Activated CD4-positive, alpha-beta T cell treated with anti-CD3 and anti-CD28 coated beads for 24 hours (primary cell): Measurements from ENCODE around the gene DMWD.
"Not testable (repeated sequence)": the region's sequence is repeated elsewhere in the genome, so short reads cannot be mapped to it uniquely, and the experiment has no call there.

Experiments used
- DNase-seq, 2 donors: peaks; one replicate each; pipeline ENCODE4 v3.0.0-alpha.2; 2020; ENCODE audit warnings: low read depth in 2 of 2

The DMWD gene

DNA sequence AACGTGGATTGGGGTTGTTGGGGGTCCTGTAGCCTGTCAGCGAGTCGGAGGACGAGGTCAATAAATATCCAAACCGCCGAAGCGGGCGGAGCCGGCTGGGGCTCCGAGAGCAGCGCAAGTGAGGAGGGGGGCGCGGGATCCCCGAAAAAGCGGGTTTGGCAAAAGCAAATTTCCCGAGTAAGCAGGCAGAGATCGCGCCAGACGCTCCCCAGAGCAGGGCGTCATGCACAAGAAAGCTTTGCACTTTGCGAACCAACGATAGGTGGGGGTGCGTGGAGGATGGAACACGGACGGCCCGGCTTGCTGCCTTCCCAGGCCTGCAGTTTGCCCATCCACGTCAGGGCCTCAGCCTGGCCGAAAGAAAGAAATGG lies 22.8 kb downstream of the DMWD start:
- DNase-seq = no peak

DNA sequence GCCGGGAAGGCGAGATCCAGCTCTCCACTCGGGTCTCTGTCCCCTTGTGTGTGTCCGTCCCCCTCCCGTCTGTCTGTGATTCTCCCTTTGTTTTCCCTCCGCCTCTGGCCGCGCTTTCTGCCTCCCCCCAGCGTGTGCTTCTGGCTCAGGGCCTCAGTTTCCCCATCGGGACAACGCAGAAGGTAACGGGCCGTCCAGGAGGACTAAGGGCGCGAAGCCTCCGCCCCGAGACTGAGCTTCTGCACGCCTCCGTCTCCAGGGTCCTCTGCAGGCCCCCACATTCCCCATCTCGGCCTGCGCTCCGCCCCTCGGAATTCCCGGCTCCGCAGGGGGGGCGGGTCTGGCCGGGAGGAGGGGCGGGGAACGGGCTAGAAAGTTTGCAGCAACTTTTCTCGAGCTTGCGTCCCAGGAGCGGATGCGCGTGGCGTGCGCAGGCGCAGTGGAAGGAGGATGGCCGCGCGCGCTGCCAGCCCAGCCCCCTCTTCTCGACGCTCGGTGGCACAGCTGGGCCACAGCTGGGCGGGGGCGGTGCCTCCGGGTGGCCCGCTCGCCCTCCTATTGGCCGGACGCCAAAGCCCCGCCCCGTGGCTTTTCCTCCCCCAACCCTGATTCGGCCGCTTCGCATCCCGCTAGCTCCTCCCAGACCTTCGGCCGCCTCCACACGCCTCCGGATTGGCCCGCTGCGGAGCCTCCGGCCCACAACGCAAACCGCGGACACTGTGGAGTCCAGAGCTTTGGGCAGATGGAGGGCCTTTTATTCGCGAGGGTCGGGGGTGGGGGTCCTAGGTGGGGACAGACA lies 23.5 kb downstream of the DMWD start, which contains the start of gene SIX5:
Gene SIX5, minus strand, starts transcription at position 269 of the 799 bp plus-strand sequence. CDS start 408 bp downstream, outside the sequence.
- peak; percentile 91 to 94 for DNase-seq

DNA sequence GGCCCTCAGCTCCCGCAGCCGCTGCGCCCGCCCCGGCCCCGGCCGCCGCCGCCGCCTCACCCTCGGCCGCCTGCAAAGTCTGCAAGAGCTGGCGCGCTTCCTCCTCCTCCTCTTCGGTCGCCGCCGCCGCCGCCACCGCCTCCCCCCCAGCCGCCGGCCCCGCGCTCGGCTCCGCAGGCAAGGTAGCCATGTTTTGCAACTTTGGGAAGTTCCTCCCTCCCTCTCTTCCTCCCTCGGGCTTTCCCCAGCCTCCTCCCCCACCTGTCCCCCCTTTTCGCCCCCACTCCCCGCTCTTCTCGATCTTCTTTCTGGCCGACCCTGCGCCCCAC lies 24.0 kb downstream of the DMWD start:
- no peak for DNase-seq

DNA sequence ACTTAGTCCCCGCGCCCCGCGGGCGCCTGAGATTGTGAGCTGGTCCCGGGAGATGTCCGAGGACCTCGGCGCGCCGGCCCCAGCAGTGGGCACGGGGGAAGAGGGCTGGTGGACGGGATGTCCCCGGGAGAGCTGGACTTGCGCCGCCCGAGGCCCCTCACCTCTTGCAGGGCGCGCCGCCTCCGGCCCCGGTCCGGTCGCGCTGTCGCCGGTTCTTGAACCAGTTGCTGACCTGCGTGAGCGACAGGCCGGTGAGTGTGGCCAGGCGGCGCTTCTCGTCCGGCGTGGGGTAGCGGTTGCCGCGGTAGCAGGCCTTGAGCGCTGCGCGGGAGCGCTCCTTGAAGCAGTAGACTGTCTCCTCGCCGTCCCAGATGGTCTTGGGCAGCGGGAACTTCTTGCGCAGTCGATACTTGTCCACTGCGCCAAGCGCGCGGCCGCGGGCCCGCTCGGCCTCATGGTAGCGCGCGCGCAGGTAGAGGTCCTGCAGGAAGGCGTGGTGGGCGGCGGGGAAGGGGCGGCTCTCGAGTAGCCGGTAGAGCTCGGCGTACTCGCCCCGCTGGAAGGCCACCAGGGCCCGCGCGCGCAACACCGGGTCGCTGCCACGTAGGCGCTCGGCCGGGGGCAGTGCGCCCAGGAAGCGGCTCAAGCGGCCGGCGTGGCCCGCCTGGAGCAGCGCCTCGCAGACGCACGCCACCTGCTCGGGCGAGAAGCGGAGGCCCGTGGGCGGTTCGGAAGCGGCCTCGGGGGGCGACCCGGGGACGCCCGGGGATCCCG lies 24.6 kb downstream of the DMWD start:
- no peak for DNase-seq

DNA sequence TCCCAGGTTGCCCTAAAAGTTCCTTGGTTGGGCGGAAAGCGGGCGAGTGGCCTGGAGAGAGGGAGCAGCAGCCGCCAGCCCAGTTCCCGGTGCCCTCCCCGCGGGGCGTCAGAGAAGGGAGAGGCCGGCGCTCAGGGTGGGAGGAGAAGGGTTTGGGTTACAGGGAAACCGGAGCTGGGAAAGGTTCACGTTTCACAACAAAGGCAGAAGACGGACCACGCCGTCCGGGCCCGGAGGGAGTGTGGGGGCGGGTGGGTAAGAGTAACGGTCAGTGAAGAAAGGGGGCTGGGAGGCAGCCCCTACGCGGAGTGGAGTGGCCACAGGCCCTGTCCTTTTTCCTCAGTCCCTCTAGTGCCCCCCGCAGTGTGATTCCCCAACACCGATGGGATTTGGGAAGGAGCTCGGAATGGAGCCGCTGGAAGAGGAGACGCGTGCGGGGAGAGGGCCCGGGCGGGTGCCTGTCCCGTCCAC lies 25.2 kb downstream of the DMWD start:
- DNase-seq = no peak

DNA sequence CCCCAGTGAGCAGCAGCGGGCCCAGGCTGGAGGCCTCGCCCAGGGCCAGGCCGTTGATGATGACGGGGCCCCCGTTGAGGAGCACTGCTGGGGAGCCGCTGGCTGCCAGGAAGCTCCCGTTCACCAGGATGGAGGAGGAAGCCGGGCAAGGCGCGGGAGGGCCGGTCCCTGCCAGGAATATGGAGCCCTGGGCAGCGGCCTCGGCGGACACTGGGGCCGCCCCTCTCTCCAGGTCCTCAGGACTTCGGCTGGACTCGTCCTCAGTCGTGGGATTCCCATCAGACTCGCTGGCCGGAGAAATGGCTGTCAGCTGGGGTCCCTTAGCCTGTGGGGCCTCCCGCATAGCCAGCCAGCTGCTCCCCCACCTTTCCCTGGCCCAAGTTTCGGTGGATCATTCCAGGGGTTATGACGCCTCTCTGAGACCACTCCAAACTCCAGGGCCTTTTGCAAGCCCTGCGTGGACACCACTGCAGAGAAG lies 25.7 kb downstream of the DMWD start:
- DNase-seq = no peak

DNA sequence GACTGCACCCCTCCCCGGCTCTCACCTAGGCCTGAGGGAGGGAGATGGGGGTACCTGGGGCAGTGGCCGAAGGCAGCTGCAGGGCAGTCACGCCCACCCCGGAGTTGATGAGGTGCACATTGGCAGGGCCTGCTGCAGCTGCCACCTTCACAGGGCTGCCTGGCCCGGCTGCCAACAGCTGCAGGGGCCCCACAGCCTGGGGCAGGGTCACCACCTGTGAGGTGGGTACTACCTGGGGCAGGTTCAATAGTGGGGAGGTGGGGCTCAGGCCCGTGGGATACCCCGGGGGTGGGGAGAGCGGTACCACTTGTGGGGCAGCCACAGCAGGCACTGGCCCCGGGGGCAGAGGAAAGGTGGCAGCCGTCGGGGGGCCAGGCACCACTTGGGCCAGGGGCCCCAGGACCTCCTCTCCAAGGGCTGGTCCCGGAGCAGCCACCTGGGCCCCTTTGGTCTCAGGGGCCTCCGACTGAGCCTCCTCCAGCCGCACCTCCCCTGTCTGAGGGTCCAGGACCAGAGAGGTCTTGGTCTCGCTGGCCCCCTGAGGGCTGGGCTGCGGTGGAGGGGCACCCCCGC lies 26.3 kb downstream of the DMWD start:
- DNase-seq = no peak

DNA sequence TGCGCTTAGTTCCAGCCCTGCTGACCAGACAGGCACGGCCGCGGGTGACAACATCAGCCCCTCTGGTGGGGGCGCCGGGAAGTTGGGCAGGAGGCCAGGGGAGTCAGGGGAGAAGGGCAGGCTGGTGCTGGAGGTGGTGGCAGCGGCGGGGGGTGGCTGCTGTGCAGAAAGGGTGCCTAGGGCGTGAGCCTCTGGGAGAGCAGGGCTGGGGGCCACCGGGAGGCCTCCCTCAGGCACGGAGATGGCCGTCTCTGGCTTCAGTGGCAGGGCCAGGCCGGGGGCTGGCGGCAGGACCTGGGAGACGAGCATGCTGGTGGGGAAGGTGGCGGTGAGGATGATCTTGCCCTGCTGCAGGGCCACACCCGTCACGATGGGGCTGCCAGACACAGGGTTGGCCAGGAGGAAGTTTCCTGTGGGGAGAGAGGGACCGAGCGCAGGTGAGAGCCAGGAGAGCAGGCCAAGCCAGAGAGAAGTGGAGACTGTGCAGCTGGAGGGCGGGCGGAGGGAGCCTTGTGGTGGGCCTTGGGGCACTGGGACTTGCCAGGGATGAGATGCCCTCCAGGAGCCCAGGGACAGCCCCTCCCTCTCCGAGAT lies 26.8 kb downstream of the DMWD start:
- no peak for DNase-seq

DNA sequence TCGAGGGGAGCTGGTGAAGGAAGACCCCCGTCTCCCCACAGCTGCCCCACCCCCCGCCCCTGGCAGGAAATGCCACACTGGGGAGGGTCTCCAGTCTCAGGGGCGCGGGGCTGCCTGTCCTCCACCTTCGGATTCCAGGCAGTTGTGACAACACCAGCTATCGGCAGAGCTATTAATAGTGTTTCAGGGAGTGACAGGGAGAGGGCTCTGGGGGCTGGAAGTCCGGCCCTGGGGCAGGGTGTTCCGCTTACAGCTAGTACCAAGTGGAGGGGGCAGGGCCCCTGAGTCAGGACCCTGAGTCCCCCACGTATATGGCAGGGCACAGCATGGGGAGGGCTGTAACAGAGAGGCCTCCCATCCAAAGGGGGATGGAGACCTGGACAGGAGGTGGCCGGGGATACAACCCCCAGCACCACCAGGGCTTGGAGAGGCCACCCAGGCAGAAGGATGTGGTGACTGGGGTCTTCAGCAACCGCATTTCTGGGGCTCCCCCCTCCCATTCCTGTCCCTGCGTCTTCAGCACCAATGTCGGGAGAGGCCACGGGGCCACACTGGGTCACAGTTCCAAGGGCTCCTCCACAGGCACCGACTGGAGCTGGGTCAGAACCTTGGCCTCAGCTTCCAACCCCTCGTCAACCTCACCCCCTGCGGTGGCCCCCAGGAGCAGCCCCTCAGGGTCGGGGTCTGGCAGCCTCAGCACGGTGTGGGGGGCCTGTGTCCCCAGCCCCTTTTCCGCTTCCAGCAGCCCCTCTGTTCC lies 27.5 kb downstream of the DMWD start:
- no peak for DNase-seq

DNA sequence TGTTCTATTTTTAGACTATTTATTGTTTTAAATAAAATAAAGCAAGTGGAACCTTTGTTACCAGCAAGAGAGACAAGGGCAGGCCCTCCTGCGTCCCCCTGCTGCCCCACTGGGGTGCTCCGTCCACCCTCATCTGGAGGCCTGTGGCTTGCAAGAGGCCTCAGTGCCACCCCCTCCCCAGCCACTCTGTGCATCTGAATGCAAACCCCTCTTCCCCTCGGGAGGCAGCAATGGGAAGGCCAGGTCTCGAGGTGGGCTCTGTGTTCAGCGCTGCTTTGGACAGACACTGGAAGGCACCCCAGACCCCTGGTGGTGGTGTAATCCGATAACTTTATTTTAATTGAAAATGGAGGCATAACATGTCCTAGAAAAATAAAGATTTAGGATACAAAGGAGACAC lies 28.2 kb downstream of the DMWD start:
- no peak for DNase-seq

DNA sequence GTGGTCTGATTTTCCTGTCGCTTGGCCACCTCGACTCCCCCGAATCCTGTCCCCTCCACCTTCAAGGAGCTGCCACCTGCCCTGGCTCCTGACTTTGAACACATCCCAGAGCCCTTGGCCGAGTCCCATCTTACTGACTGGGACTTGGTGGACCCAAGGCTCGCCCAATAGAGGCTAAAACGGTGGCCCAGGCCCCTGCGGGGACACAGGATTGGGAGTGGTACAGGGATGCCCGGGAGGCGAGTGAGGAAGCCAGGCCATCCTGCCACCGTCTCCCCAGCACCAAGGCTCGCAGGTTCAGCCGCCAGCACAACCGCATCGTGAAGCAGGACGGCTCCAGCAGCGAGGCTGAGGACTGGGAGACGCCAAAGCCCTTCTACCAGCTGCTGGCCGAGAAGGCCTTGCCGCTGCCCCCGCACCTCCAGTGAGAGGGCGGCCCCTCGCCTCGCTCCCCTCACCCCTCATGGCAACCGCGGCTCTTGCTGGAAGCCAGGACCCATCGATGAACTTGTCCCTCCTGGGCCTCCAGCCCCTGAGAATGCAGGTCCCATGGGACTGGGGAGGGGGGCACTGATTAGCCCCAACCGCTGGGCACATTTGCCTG lies 28.9 kb downstream of the DMWD start:
- DNase-seq = no peak

DNA sequence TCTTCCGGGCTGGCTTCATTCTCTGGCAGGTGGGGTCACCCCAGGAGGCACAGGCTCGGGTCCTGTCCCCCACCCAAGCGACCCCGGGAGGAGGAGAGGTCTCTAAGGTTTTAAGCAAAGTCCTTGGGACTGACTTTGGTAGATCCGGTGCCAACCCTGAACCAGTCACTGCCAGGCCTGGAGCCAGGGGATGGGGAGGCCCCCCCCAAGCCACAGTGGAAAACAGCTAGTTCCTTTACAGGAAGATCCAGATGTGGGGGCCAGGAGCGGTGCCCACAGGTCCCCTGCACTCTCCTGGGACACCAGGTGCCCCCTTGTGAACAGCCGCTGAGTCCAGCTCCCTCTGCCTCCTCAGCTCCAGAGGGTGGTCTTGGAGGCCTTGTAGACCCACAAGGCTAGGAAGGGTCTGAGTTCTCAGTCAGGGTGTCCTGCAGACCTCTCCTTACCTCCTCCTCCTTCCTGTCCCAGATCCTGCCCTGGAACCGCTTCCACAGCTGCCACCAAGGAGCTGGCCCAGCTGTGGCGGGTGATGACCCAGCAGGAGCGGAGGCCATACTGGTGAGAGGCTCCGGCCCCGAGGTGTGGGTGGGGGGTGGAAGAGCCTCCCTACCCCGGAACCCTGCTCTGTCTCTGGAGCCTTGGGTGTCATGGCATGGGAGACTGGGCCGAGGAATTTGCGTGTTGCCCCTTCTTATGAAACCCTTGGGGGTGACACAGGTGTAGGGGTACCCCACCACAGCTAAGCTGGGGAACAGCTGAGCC lies 29.6 kb downstream of the DMWD start:
- DNase-seq = no peak

DNA sequence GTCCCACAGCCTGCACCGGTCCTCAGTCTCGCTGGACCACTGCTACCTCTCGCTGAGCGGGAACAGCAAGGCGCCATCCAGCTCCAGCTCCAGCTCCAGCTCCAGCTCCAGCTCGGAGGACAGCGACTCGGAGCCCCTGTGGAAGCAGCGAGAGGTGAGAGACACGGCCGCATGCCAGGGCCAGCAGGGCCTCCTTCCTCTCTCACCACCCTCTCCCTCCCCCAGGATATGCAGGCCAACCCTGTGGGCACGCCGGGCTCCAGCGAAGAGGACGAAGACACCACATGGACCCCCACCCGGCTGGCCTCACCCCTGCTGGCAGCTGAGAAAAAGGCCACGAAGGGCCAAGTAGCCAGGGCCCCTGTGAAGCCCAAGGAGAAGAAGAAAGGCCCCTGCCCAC lies 30.9 kb downstream of the DMWD start:
- no peak for DNase-seq

DNA sequence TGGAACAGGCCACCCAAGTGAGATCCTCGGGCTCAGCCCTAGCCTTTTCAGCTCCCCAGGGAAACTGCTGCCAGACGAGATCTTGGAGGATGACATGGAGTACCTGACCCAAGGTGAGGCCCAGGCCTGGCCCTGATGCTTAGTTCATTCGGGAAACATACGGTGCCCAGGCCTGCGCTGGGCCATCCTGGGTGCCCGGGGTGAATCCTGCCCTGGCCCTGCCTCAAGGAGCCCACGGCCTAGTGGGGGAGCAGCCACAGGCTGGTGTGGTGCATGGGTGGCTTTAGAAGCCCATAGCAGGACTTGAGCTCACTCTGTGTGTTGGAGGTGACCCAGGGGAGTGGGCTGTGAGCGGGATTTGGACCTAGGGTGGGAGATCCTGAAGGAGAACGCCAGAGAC lies 33.7 kb downstream of the DMWD start:
- no peak for DNase-seq

DNA sequence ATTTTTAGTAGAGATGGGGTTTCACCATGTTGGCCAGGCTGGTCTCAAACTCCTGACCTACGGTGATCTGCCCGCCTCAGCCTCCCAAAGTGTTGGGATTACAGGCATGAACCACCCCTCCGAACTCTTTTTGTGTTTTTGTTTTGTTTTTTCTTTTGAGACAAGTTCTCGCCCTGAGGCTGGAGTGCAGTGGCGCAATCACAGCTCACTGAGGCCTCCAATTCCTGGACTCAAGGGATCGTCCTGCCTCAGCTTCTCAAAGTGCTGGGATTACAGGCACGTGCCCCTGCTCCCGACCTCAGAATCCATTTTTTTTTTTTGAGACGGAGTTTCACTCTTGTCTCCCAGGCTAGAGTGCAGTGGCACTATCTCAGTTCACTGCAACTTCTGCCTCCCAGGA lies 35.0 kb downstream of the DMWD start:
- no peak for DNase-seq

DNA sequence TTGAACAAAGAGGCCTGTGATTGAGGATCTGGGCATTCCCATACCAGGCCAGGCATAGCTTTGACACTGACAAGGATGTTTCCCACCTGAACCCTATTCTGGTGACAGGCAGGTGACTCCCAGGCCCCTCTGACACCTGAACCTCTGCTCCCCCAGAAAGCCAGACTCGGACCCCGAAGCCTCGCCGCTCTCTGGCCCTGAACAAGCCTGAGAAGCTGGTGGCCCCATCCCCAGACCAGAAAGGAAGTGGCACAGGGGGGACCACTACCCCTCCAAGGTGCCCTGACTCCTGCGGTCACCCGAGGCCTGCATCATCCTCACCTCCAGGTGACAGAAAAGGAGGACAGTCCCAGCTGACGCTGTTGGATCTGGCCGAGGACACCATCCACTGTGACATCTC lies 38.3 kb downstream of the DMWD start:
- no peak for DNase-seq

DNA sequence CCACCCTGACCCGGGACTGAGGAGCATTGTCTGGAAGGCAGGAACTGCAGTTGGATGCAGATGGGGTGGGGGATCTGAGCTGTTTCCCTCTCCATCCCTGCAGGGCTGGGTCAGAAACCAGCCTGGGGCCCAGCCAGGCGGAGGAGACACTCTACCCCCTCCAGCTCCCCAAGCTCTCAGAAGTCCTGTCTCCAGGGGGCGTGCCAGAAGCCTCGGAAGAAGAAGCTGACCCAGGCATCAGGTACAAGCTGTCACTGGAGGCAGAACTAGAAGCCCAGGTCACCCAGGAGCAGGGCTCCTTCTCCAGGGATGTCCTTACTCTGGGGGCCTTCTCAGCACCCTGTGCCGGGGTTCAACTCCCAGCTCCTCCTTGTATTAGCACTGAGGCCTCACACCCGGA lies 39.1 kb downstream of the DMWD start:
- DNase-seq = no peak

DNA sequence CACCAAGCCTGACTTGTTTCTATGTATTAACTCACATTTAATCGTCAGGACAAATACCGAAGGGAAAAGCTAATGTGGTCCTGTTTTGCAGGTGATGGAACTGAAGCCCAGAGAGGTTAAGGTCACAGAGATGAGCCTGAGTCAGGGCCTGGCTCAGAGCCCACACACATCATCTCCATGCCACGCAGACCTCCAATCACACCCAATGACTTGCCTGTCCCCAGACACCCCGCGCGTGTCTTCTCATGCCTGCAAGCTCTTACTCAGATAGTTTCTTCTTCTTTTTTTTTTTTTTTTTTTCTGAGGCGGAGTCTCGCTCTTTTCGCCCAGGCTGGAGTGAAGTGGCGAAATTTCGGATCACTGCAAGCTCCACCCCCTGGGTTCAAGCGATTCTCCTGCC lies 40.0 kb downstream of the DMWD start:
- no peak for DNase-seq

DNA sequence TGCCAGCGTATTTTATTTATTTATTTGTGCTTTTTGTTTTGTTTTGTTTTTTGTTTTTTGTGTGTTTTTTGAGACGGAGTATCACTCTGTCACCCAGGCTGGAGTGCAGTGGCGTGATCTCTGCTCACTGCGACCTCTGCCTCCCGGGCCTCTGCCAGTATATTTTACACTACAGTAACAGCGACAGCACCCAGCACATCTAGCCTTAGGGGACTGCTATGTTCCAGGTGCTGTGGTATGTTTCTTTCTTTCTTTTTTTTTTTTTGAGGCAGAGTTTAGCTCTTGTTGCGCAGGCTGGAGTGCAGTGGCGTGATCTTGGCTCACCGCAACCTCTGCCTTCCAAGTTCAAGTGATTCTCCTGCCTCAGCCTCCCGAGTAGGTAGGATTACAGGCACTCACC lies 41.2 kb downstream of the DMWD start:
- not testable (repeated sequence) for DNase-seq

DNA sequence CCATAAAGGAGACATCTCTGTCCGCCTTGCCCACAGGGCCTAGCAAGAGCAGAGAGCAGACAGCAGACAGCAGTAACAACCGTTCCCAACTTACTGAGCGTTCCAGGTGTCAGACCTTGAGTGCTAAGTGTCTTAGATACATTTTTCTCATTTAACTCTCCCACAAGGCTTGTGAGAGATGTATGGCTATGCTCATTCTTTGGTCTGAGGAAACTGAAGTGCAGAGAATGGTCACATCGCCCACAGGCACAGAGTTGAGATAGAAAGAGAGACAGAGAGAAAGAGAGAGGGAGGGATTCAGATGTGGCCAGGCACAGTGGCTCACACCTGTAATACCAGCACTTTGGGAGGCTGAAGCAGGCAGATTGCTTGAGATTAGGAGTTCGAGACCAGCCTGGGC lies 45.1 kb downstream of the DMWD start:
- no peak for DNase-seq
